H1 (cell line): ENCODE data around the gene DDIAS. TPM values are rescaled to one million over a fixed set of nuclear protein-coding genes. Genes with fewer than 3 reads are reported as not detected.

Experiments
- CTCF ChIA-PET: fragments of 300-600 bp; sonication (Branson Sonifier 250); formaldehyde crosslinking; loops from one replicate; lab custom pipeline; 2021; ENCODE audit not compliant: partially characterized antibody; lab: Charles Lee
- POLR2A ChIA-PET: fragments of 300-600 bp; sonication (Branson Sonifier 250); formaldehyde crosslinking; loops from one replicate; lab custom pipeline; 2021; ENCODE audit warnings: inconsistent platforms; ENCODE audit not compliant: partially characterized antibody; lab: Charles Lee
- DNase-seq, 2 experiments: peaks; one replicate each; pipeline versions ENCODE4 v3.0.0 to v3.0.0-alpha.2; 2010 to 2022; ENCODE audit warnings: low spot score in 2 of 2, low read depth in 1 of 2, mixed read lengths in 1 of 2
- FAIRE-seq: peaks from 2 replicates; lab custom pipeline; 2011; peaks lifted over from hg19 to GRCh38; lab: Jason Lieb, UNC
- H2AFZ ChIP-seq: 2 replicates; pipeline ENCODE4 v1.8.1; 2012; ENCODE audit warnings: low read length, inconsistent platforms
- H2AK5ac ChIP-seq: 2 replicates; pipeline ENCODE4 v1.6.1; 2013; ENCODE audit warnings: low read depth, low read length
- H2BK120ac ChIP-seq: replicated peaks from 2 replicates; pipeline ENCODE3; 2013; ENCODE audit warnings: low read depth, low read length, inconsistent platforms
- H2BK12ac ChIP-seq: 2 replicates; pipeline ENCODE4 v1.6.1; 2013; ENCODE audit warnings: low read depth, low read length
- H2BK15ac ChIP-seq: 2 replicates; pipeline ENCODE4 v1.6.1; 2013; ENCODE audit warnings: low read length
- H2BK20ac ChIP-seq: 2 replicates; pipeline ENCODE4 v1.6.1; 2013; ENCODE audit warnings: low read length
- H2BK5ac ChIP-seq: 2 replicates; pipeline ENCODE4 v1.6.1; 2013; ENCODE audit warnings: low read depth, low read length
- H3K14ac ChIP-seq: 2 replicates; pipeline ENCODE4 v1.6.1; 2013; ENCODE audit warnings: inconsistent platforms; ENCODE audit not compliant: insufficient read length
- H3K18ac ChIP-seq: 2 replicates; pipeline ENCODE4 v1.6.1; 2013; ENCODE audit warnings: low read length; ENCODE audit errors: extremely low read depth
- H3K23ac ChIP-seq: 2 replicates; pipeline ENCODE4 v1.6.1; 2013; ENCODE audit warnings: inconsistent platforms; ENCODE audit not compliant: insufficient read length
- H3K23me2 ChIP-seq: 2 replicates; pipeline ENCODE4 v1.6.1; 2013; ENCODE audit warnings: low read depth, low read length
- H3K27ac ChIP-seq: 2 replicates; pipeline ENCODE4 v1.6.1; 2011; ENCODE audit warnings: low read depth, low read length, inconsistent platforms
- H3K27me3 ChIP-seq, 4 experiments: replicated peaks in 1 of 4; 1 replicate in 1 of 4; 2 replicates in 3 of 4; pipeline versions ENCODE4 v1.6.1 to v1.8.1; 2011 to 2013; ENCODE audit warnings: low read length in 3 of 4, mild to moderate bottlenecking in 3 of 4, inconsistent platforms in 2 of 4, mixed read lengths in 2 of 4, moderate library complexity in 1 of 4; ENCODE audit not compliant: control insufficient read depth in 3 of 4, insufficient read depth in 3 of 4; ENCODE audit errors: extremely low read depth in 1 of 4
- H3K36me3 ChIP-seq, 4 experiments: 2 replicates each; pipeline versions ENCODE4 v1.6.1 to v1.8.1; 2011 to 2013; ENCODE audit warnings: mild to moderate bottlenecking in 4 of 4, low read length in 3 of 4, moderate library complexity in 2 of 4, control low read depth in 1 of 4, inconsistent platforms in 1 of 4; ENCODE audit not compliant: insufficient read depth in 4 of 4, control insufficient read depth in 2 of 4
- H3K4ac ChIP-seq: replicated peaks from 2 replicates; pipeline ENCODE3; 2013; ENCODE audit warnings: low read length, low read depth, mixed read lengths, inconsistent platforms; ENCODE audit not compliant: insufficient read length
- H3K4me1 ChIP-seq, 4 experiments: replicated peaks in 1 of 4; 1 replicate in 1 of 4; 2 replicates in 3 of 4; pipeline versions ENCODE4 v1.6.1 to v1.8.1; 2011 to 2013; ENCODE audit warnings: low read length in 3 of 4, inconsistent platforms in 2 of 4, mixed read lengths in 1 of 4; ENCODE audit not compliant: insufficient read depth in 4 of 4, control insufficient read depth in 3 of 4
- H3K4me2 ChIP-seq, 2 experiments: 2 replicates each; pipeline versions ENCODE4 v1.6.1 to v1.8.1; 2011 to 2013; ENCODE audit warnings: low read depth in 2 of 2, low read length in 2 of 2, control low read depth in 1 of 2, inconsistent platforms in 1 of 2, mild to moderate bottlenecking in 1 of 2; ENCODE audit not compliant: insufficient read depth in 1 of 2
- H3K4me3 ChIP-seq, 4 experiments: fragments of 200-600, 300-600 bp in 1 of 4; sonication (generic), shearing (Covaris generic), sonication (Bioruptor Twin) in 1 of 4; 2 replicates each; pipeline versions ENCODE4 v1.5.1 to v1.8.1; 2011 to 2016; ENCODE audit warnings: low read length in 4 of 4, low read depth in 3 of 4, control low read depth in 2 of 4, inconsistent platforms in 2 of 4, mild to moderate bottlenecking in 2 of 4, mixed read lengths in 1 of 4, moderate library complexity in 1 of 4; ENCODE audit not compliant: insufficient read depth in 2 of 4; ENCODE audit errors: extremely low read depth in 1 of 4
- H3K56ac ChIP-seq: replicated peaks from 2 replicates; pipeline ENCODE3; 2013; ENCODE audit warnings: low read depth, mild to moderate bottlenecking, mixed read lengths, low read length, inconsistent platforms; ENCODE audit not compliant: insufficient read length
- H3K79me1 ChIP-seq: 2 replicates; pipeline ENCODE4 v1.6.1; 2013; ENCODE audit warnings: low read depth, low read length, control low read depth
- H3K79me2 ChIP-seq, 2 experiments: 2 replicates each; pipeline versions ENCODE4 v1.6.1 to v1.8.1; 2012 to 2013; ENCODE audit warnings: low read length in 2 of 2, mild to moderate bottlenecking in 2 of 2, inconsistent platforms in 1 of 2; ENCODE audit not compliant: insufficient read depth in 2 of 2, control insufficient read depth in 1 of 2
- H3K9ac ChIP-seq, 4 experiments: replicated peaks in 1 of 4; 1 replicate in 1 of 4; 2 replicates in 3 of 4; pipeline versions ENCODE4 v1.6.1 to v1.8.1; 2011 to 2013; ENCODE audit warnings: low read depth in 3 of 4, low read length in 3 of 4, control low read depth in 2 of 4, mild to moderate bottlenecking in 2 of 4, moderate library complexity in 2 of 4, inconsistent platforms in 1 of 4; ENCODE audit errors: extremely low read depth in 1 of 4
- H3K9me3 ChIP-seq, 2 experiments: 2 replicates each; pipeline versions ENCODE4 v1.6.1 to v1.8.1; 2012 to 2013; ENCODE audit warnings: mild to moderate bottlenecking in 2 of 2, moderate library complexity in 2 of 2, control low read depth in 1 of 2, inconsistent platforms in 1 of 2, low read depth in 1 of 2, low read length in 1 of 2, mixed read lengths in 1 of 2; ENCODE audit not compliant: insufficient read depth in 2 of 2
- H4K20me1 ChIP-seq, 2 experiments: replicated peaks in 1 of 2; 2 replicates each; pipeline versions ENCODE3 to v1.8.1; 2011 to 2013; ENCODE audit warnings: inconsistent platforms in 2 of 2, low read length in 2 of 2, mild to moderate bottlenecking in 1 of 2; ENCODE audit not compliant: insufficient read depth in 2 of 2, control insufficient read depth in 1 of 2
- H4K5ac ChIP-seq: 2 replicates; pipeline ENCODE4 v1.6.1; 2013; ENCODE audit warnings: low read length, low read depth, mixed read lengths, inconsistent platforms; ENCODE audit not compliant: insufficient read length
- H4K8ac ChIP-seq: 2 replicates; pipeline ENCODE4 v1.8.0; 2013; ENCODE audit warnings: mild to moderate bottlenecking, moderate library complexity, low read length, inconsistent platforms; ENCODE audit not compliant: insufficient read depth; ENCODE audit errors: extremely low read depth
- H4K91ac ChIP-seq: replicated peaks from 2 replicates; pipeline ENCODE3; 2013; ENCODE audit warnings: low read length, mixed read lengths, inconsistent platforms; ENCODE audit not compliant: insufficient read length
- BCL11A ChIP-seq, 2 experiments: IDR thresholded peaks; one replicate each; pipeline ENCODE4 v1.6.1; 2011; ENCODE audit warnings: low read depth in 2 of 2, low read length in 2 of 2, mild to moderate bottlenecking in 2 of 2
- CEBPB ChIP-seq: IDR thresholded peaks from 2 replicates; pipeline ENCODE4 v1.6.1; 2012; ENCODE audit warnings: low read depth, low read length
- CREB1 ChIP-seq: IDR thresholded peaks from 2 replicates; pipeline ENCODE4 v1.6.1; 2012; ENCODE audit warnings: inconsistent platforms
- KDM5A ChIP-seq: fragments of 200-600 bp; IDR thresholded peaks from 2 replicates; pipeline ENCODE4 v1.7.1; 2012; ENCODE audit warnings: mild to moderate bottlenecking, low read length, inconsistent platforms, mixed read lengths
- MAFK ChIP-seq: IDR thresholded peaks from 2 replicates; pipeline ENCODE4 v1.6.1; 2012; ENCODE audit warnings: low read depth, mild to moderate bottlenecking, improper control_type of control experiment, low read length
- NRF1 ChIP-seq: IDR thresholded peaks from 2 replicates; pipeline ENCODE4 v1.6.1; 2011; ENCODE audit warnings: mild to moderate bottlenecking, low read depth, low read length, improper control_type of control experiment
- PHF8 ChIP-seq: fragments of 200-600 bp; sonication (generic); conservative IDR thresholded peaks from 2 replicates; pipeline ENCODE4 v1.7.1; 2012; ENCODE audit warnings: low read depth, mild to moderate bottlenecking, inconsistent platforms, low read length, moderate library complexity
- POLR2A ChIP-seq, 2 experiments: IDR thresholded peaks; 1 replicate in 1 of 2; 2 replicates in 1 of 2; pipeline ENCODE4 v1.6.1; 2011; ENCODE audit warnings: low read depth in 2 of 2, low read length in 2 of 2, mild to moderate bottlenecking in 2 of 2; ENCODE audit errors: control extremely low read depth in 1 of 2
- polyA plus RNA-seq, 7 experiments: library from polyadenylated mRNA; depleted of rRNA in 3 of 7; stranded (reverse) in 5 of 7; unstranded in 2 of 7; fragments of >200 nt in 5 of 7; fragments of 200-250 nt in 2 of 7; gene quantifications; 1 replicate in 5 of 7; 2 replicates in 1 of 7; 4 replicates in 1 of 7; pipeline versions ENCODE4 v1.2.1 to v1.2.3, GENCODE V29; 2011 to 2013; ENCODE audit warnings: missing spikeins in 2 of 7, mixed read lengths in 2 of 7
- total RNA-seq: library from RNA; stranded (reverse); fragmentation: NEBNext Ultra II Directional; extraction: Animal tissue kit (Norgen Biotek cat#: 25700); gene quantifications from 2 replicates; pipeline ENCODE4 v1.2.1, GENCODE V29; 2021
- TF ChIP-seq, protein P1 (sequence below): IDR thresholded peaks from 2 replicates; pipeline ENCODE4 v1.6.1; 2012; ENCODE audit warnings: inconsistent platforms
- TF ChIP-seq, protein P2 (sequence below): IDR thresholded peaks from 2 replicates; pipeline ENCODE4 v1.6.1; 2011; ENCODE audit warnings: low read depth, mild to moderate bottlenecking, low read length; ENCODE audit not compliant: insufficient read depth

Gene DDIAS
- total and polyA plus RNA-seq, 2 of the 8 experiments (the other 6 are each of a cell fraction or from before 2014, with no cell fraction given) = 11.6 to 25.7 TPM

DNA sequence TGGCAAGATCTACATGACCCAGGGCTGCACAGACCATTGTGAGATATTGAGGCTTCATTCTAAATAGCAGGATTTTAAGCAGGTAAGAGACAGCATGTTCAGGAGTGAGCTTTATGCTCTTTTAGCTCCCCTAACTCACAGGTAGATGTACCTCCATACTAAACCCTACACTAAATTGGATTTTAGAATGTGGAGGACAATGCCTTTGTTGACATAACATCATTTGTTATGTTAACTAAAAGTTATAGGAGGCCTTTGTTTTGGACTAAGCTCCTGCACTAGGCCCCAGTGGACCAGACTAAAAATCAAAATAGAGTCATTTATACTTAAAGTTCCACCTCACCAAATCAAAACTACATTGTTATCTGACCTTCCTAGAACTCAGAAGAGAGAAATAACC, 6.8 kb downstream of the DDIAS start:
- no peak overlapping the region for H4K5ac ChIP-seq
- no peak overlapping the region for H2BK20ac ChIP-seq
- no peak overlapping the region for H3K27ac ChIP-seq
- H3K4ac ChIP-seq = no peak overlapping the region
- H3K9ac ChIP-seq = no peak overlapping the region; a peak in 1 of 7 replicates
- no peaks in the 10 kb centered on the region for H3K23me2 ChIP-seq
- no peaks in the 10 kb centered on the region; the same call in 1 of the 2 replicates for H3K79me1 ChIP-seq
- no peak for DNase-seq
- peak overlapping the region in 1 of 4 experiments; percentile 4; a peak in 1 of 8 replicates for H3K4me3 ChIP-seq
- no peak overlapping the region for H3K23ac ChIP-seq
- 0 out of 2 replicates have a peak overlapping the region, but pooled peaks have one; percentile 40 for H2BK12ac ChIP-seq
- H3K18ac ChIP-seq = no peak overlapping the region
- peaks cover 0 to 87% of the 10 kb centered on the region in 2 experiments; a peak in 2 of 4 replicates for H3K79me2 ChIP-seq
- ChIA-PET POLR2A (interaction anchor here (1.0 to 1.6 kb wide), 2 partner anchors 17 to 38 kb away, joined by 3 read pairs; no protein-coding TSS in a partner anchor), CTCF (interaction anchor here (0.9 to 1.6 kb wide), 9 partner anchors 19 to 347 kb away, joined by 3 to 5 read pairs (median 4); no protein-coding TSS in a partner anchor)
- H2BK15ac ChIP-seq = no peak overlapping the region
- peak overlapping the region; percentile 32 to 61; a peak in 3 of 4 replicates for H3K4me2 ChIP-seq
- no peak overlapping the region for H3K56ac ChIP-seq
- H3K27me3 ChIP-seq = no peaks in the 10 kb centered on the region
- peaks cover 3 to 11% (median 6%) of the 10 kb centered on the region in 4 experiments; a peak in 3 of 7 replicates for H3K4me1 ChIP-seq
- no peak overlapping the region for H2AFZ ChIP-seq
- no peak overlapping the region for H2BK5ac ChIP-seq
- no peak overlapping the region for H2BK120ac ChIP-seq
- no peak overlapping the region for H4K91ac ChIP-seq
- no peak for FAIRE-seq
- peaks cover 3 to 4% of the 10 kb centered on the region in 2 experiments for H4K20me1 ChIP-seq
- peaks cover 0 to 5% of the 10 kb centered on the region in 2 experiments; a peak in 1 of 4 replicates for H3K9me3 ChIP-seq
- H3K36me3 ChIP-seq = peaks cover 2 to 8% (median 4%) of the 10 kb centered on the region in 4 experiments; a peak in 4 of 8 replicates
- H4K8ac ChIP-seq = no peak overlapping the region
- H3K14ac ChIP-seq = no peak overlapping the region
- no peak overlapping the region for H2AK5ac ChIP-seq
- TF ChIP-seq BCL11A (IDR thresholded peaks at IDR 0.05; ENCODE audit: low read depth in 2 of 2, low read length in 2 of 2) (no peak), CEBPB (no peak), CREB1 (no peak), POLR2A (IDR thresholded peaks at IDR 0.05; ENCODE audit: control extremely low read depth in 1 of 2, low read depth in 2 of 2, low read length in 2 of 2) (no peak), PHF8 (no peak), KDM5A (no peak), MAFK (no peak), NRF1 (no peak)
- TF ChIP-seq, protein P1, sequence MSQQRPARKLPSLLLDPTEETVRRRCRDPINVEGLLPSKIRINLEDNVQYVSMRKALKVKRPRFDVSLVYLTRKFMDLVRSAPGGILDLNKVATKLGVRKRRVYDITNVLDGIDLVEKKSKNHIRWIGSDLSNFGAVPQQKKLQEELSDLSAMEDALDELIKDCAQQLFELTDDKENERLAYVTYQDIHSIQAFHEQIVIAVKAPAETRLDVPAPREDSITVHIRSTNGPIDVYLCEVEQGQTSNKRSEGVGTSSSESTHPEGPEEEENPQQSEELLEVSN = no peak
- TF ChIP-seq, protein P2, sequence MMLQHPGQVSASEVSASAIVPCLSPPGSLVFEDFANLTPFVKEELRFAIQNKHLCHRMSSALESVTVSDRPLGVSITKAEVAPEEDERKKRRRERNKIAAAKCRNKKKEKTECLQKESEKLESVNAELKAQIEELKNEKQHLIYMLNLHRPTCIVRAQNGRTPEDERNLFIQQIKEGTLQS = no peak
